ENCODE measurements around the gene CTSL. TPM values are rescaled to one million over a fixed set of nuclear protein-coding genes. Genes with fewer than 3 reads are reported as not detected.
A peak's percentile ranks its signal among the peaks of the same experiment; 100 is the strongest.

The CTSL gene
- total and polyA plus RNA-seq, 4 donors, result 156 to 210 (median 180) TPM

DNA sequence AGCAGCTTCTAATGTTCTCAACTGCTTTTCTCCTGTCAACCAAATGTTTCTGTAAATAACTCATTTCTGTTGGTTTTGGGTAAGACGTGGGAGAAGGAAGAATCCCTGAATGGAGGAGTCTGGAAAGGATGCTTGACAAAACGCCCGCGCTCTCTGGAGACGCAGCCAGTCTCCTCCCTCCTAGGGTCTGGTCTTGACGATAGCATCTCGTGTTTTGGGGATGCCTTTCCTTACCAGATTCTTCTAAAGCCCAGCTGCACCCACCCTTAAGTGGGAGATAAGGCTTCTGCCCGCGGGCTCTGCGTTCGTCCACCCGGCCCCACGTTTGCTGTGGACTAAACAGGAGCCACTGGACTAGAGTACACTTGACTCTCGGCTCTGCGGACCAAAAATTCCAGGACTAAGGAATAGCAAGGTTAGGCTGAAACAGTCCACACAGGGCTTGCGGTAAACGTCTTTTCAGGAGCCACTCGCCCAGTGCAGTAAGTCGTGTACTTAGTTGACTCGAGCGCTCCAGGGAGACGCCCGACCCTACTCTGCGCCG is 491 bp upstream of the CTSL start:
- H3K9me3 ChIP-seq (ENCODE audit: control insufficient read depth in 4 of 4, low read length in 3 of 4), result no peaks in the 10 kb centered on the region
- H3K4me3 ChIP-seq (ENCODE audit: low read depth in 1 of 3, low read length in 3 of 3), result peak overlapping the region; percentile 57 to 76 (median 63)
- peak overlapping the region in 1 of 2 donors; percentile 83 for H3K9ac ChIP-seq (ENCODE audit: low read depth in 1 of 2, low read length in 2 of 2)
- no peaks in the 10 kb centered on the region for H3K27me3 ChIP-seq (ENCODE audit: control insufficient read depth in 4 of 4, insufficient read depth in 4 of 4, low read length in 3 of 4)
- no peak for TF ChIP-seq NR2F2 (IDR thresholded peaks at IDR 0.05)
- TF ChIP-seq, protein P1, sequence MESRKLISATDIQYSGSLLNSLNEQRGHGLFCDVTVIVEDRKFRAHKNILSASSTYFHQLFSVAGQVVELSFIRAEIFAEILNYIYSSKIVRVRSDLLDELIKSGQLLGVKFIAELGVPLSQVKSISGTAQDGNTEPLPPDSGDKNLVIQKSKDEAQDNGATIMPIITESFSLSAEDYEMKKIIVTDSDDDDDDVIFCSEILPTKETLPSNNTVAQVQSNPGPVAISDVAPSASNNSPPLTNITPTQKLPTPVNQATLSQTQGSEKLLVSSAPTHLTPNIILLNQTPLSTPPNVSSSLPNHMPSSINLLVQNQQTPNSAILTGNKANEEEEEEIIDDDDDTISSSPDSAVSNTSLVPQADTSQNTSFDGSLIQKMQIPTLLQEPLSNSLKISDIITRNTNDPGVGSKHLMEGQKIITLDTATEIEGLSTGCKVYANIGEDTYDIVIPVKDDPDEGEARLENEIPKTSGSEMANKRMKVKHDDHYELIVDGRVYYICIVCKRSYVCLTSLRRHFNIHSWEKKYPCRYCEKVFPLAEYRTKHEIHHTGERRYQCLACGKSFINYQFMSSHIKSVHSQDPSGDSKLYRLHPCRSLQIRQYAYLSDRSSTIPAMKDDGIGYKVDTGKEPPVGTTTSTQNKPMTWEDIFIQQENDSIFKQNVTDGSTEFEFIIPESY (IDR thresholded peaks at IDR 0.05), result no peak
- TF ChIP-seq SP1 (IDR thresholded peaks at IDR 0.05), result no peak
- TF ChIP-seq YY1 (IDR thresholded peaks at IDR 0.05), result no peak
- TF ChIP-seq, protein P2, sequence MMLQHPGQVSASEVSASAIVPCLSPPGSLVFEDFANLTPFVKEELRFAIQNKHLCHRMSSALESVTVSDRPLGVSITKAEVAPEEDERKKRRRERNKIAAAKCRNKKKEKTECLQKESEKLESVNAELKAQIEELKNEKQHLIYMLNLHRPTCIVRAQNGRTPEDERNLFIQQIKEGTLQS (IDR thresholded peaks at IDR 0.05), result no peak
- no peak for TF ChIP-seq FOXA2 (IDR thresholded peaks at IDR 0.05)
- TF ChIP-seq HNF4A (conservative IDR thresholded peaks at IDR 0.05), result no peak
- TF ChIP-seq JUND (IDR thresholded peaks at IDR 0.05), result no peak
- TF ChIP-seq, protein P3, sequence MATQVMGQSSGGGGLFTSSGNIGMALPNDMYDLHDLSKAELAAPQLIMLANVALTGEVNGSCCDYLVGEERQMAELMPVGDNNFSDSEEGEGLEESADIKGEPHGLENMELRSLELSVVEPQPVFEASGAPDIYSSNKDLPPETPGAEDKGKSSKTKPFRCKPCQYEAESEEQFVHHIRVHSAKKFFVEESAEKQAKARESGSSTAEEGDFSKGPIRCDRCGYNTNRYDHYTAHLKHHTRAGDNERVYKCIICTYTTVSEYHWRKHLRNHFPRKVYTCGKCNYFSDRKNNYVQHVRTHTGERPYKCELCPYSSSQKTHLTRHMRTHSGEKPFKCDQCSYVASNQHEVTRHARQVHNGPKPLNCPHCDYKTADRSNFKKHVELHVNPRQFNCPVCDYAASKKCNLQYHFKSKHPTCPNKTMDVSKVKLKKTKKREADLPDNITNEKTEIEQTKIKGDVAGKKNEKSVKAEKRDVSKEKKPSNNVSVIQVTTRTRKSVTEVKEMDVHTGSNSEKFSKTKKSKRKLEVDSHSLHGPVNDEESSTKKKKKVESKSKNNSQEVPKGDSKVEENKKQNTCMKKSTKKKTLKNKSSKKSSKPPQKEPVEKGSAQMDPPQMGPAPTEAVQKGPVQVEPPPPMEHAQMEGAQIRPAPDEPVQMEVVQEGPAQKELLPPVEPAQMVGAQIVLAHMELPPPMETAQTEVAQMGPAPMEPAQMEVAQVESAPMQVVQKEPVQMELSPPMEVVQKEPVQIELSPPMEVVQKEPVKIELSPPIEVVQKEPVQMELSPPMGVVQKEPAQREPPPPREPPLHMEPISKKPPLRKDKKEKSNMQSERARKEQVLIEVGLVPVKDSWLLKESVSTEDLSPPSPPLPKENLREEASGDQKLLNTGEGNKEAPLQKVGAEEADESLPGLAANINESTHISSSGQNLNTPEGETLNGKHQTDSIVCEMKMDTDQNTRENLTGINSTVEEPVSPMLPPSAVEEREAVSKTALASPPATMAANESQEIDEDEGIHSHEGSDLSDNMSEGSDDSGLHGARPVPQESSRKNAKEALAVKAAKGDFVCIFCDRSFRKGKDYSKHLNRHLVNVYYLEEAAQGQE (IDR thresholded peaks at IDR 0.05), result no peak
- no peak for TF ChIP-seq RXRA (IDR thresholded peaks at IDR 0.05)
- TF ChIP-seq, protein P4, sequence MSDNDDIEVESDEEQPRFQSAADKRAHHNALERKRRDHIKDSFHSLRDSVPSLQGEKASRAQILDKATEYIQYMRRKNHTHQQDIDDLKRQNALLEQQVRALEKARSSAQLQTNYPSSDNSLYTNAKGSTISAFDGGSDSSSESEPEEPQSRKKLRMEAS (IDR thresholded peaks at IDR 0.05), result no peak
- TF ChIP-seq FOXA1 (IDR thresholded peaks at IDR 0.05), result no peak
- no peak for TF ChIP-seq RAD21 (IDR thresholded peaks at IDR 0.05)
- no peak for TF ChIP-seq HNF4G (IDR thresholded peaks at IDR 0.05)
- TF ChIP-seq EGR1 (IDR thresholded peaks at IDR 0.05; ENCODE audit: low read depth in 2 of 2), result no peak
- no peak for TF ChIP-seq TAF1 (conservative IDR thresholded peaks at IDR 0.05)
- TF ChIP-seq GABPA (IDR thresholded peaks at IDR 0.05 in 1 of 2, conservative IDR thresholded peaks at IDR 0.05 in 1 of 2), result no peak
- peaks cover 1 to 18% (median 11%) of the 10 kb centered on the region in 4 donors for H3K36me3 ChIP-seq (ENCODE audit: control insufficient read depth in 4 of 4, insufficient read depth in 3 of 4, low read depth in 1 of 4, low read length in 3 of 4)
- DNase-seq (ENCODE audit: low spot score), result no peak
- peak overlapping the region; percentile 92 to 98 for H3K27ac ChIP-seq (ENCODE audit: low read depth in 1 of 2, low read length in 2 of 2)
- peaks cover 0 to 9% (median 0%) of the 10 kb centered on the region in 4 donors for H3K4me1 ChIP-seq (ENCODE audit: control insufficient read depth in 4 of 4, insufficient read depth in 4 of 4, low read length in 3 of 4)
- WGBS, result 13% methylated on average over 25 of the region's 25 CpGs

DNA sequence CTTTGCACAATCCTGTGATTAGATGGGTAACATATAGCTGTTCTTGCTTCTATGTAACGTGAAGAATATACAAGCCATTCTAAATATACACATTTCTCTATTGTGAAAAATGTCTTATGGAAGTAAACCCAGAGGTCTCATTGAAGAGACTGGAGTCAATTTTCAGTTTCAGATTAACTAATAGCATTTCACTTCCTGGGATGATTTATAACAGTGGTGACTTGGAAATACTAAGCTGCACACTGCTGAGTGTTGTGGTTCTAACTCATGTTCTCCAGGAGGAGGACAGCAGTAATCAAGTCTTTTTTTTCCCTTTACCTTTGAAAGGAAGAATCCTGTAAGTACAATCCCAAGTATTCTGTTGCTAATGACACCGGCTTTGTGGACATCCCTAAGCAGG is 3.3 kb downstream of the CTSL start:
- whole genome bisulfite sequencing, result 88% methylated on average over 2 of the region's 2 CpGs
- peak overlapping the region in 1 of 3 donors; percentile 46 for H3K4me3 ChIP-seq (ENCODE audit: low read depth in 1 of 3, low read length in 3 of 3)
- no peak for DNase-seq (ENCODE audit: low spot score)
- TF ChIP-seq SP1 (IDR thresholded peaks at IDR 0.05) (no peak), YY1 (IDR thresholded peaks at IDR 0.05) (no peak), TAF1 (conservative IDR thresholded peaks at IDR 0.05) (no peak), FOXA2 (IDR thresholded peaks at IDR 0.05) (no peak), RAD21 (IDR thresholded peaks at IDR 0.05) (no peak), JUND (IDR thresholded peaks at IDR 0.05) (no peak), EGR1 (IDR thresholded peaks at IDR 0.05; ENCODE audit: low read depth in 2 of 2) (no peak)
- TF ChIP-seq, protein P5, sequence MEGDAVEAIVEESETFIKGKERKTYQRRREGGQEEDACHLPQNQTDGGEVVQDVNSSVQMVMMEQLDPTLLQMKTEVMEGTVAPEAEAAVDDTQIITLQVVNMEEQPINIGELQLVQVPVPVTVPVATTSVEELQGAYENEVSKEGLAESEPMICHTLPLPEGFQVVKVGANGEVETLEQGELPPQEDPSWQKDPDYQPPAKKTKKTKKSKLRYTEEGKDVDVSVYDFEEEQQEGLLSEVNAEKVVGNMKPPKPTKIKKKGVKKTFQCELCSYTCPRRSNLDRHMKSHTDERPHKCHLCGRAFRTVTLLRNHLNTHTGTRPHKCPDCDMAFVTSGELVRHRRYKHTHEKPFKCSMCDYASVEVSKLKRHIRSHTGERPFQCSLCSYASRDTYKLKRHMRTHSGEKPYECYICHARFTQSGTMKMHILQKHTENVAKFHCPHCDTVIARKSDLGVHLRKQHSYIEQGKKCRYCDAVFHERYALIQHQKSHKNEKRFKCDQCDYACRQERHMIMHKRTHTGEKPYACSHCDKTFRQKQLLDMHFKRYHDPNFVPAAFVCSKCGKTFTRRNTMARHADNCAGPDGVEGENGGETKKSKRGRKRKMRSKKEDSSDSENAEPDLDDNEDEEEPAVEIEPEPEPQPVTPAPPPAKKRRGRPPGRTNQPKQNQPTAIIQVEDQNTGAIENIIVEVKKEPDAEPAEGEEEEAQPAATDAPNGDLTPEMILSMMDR (IDR thresholded peaks at IDR 0.05; ENCODE audit: low read depth, low read length, missing input control), result no peak
- TF ChIP-seq, protein P4 (IDR thresholded peaks at IDR 0.05), result no peak
- H3K9ac ChIP-seq (ENCODE audit: low read depth in 1 of 2, low read length in 2 of 2), result no peak overlapping the region
- no peak overlapping the region for H3K27ac ChIP-seq (ENCODE audit: low read depth in 1 of 2, low read length in 2 of 2)
- H3K9me3 ChIP-seq (ENCODE audit: control insufficient read depth in 4 of 4, low read length in 3 of 4), result no peaks in the 10 kb centered on the region
- peaks cover 0 to 9% (median 0%) of the 10 kb centered on the region in 4 donors for H3K4me1 ChIP-seq (ENCODE audit: control insufficient read depth in 4 of 4, insufficient read depth in 4 of 4, low read length in 3 of 4)
- H3K36me3 ChIP-seq (ENCODE audit: control insufficient read depth in 4 of 4, insufficient read depth in 3 of 4, low read depth in 1 of 4, low read length in 3 of 4), result peaks cover 1 to 23% (median 19%) of the 10 kb centered on the region in 4 donors
- no peaks in the 10 kb centered on the region for H3K27me3 ChIP-seq (ENCODE audit: control insufficient read depth in 4 of 4, insufficient read depth in 4 of 4, low read length in 3 of 4)

All from liver (tissue), 9 donors.